PFSK-1 (cell line): ENCODE measurements around the gene MSMP.

Source experiments
- FOXP2 ChIP-seq: optimal IDR thresholded peaks from 2 replicates; pipeline ENCODE3; 2011; ENCODE audit warnings: borderline replicate concordance, control low read depth, inconsistent platforms; ENCODE audit not compliant: insufficient read depth; ENCODE audit errors: extremely low read length, extremely low read depth
- POLR2AphosphoS5 ChIP-seq: IDR thresholded peaks from 2 replicates; pipeline ENCODE4 v1.6.1; 2012; ENCODE audit warnings: low read depth, mild to moderate bottlenecking, control low read depth, low read length, moderate library complexity
- SIN3A ChIP-seq: IDR thresholded peaks from 2 replicates; pipeline ENCODE4 v1.6.1; 2012; ENCODE audit warnings: mild to moderate bottlenecking, low read length, moderate library complexity, borderline replicate concordance; ENCODE audit not compliant: insufficient read depth
- TAF1 ChIP-seq: IDR thresholded peaks from 2 replicates; pipeline ENCODE4 v1.6.1; 2012; ENCODE audit warnings: low read length, control low read depth, borderline replicate concordance; ENCODE audit not compliant: insufficient read depth
- TF ChIP-seq, protein P1 (sequence below), 2 experiments: IDR thresholded peaks; 2 replicates each; pipeline versions ENCODE4 v1.6.1 to v1.8.0; 2011 to 2012; ENCODE audit warnings: low read depth in 2 of 2, low read length in 2 of 2, control low read depth in 1 of 2, inconsistent platforms in 1 of 2, mild to moderate bottlenecking in 1 of 2, moderate library complexity in 1 of 2; ENCODE audit not compliant: insufficient read depth in 1 of 2

DNA sequence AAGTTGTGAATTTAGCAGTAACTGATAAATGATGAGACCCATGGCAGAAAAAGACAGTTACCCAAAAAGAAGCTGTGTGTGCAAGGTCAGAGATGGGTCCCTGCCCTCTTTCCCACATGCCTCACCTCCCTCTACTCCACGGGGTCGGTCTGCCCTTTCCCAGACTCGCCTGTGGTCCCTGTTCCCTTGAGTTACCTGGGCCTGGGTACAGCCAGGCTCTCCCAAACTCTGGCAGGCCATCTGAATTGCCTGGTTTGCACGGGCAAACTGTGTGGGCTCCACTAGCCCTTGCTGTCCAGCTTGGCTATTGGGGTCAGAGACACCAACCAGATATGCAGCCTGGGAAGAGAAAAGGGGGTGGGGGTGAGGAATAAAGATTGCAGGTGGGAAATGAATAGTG lies 45.9 kb downstream of the MSMP start:
- TF ChIP-seq POLR2AphosphoS5 = no peak
- TF ChIP-seq SIN3A = no peak
- no peak for TF ChIP-seq TAF1
- TF ChIP-seq, protein P1, sequence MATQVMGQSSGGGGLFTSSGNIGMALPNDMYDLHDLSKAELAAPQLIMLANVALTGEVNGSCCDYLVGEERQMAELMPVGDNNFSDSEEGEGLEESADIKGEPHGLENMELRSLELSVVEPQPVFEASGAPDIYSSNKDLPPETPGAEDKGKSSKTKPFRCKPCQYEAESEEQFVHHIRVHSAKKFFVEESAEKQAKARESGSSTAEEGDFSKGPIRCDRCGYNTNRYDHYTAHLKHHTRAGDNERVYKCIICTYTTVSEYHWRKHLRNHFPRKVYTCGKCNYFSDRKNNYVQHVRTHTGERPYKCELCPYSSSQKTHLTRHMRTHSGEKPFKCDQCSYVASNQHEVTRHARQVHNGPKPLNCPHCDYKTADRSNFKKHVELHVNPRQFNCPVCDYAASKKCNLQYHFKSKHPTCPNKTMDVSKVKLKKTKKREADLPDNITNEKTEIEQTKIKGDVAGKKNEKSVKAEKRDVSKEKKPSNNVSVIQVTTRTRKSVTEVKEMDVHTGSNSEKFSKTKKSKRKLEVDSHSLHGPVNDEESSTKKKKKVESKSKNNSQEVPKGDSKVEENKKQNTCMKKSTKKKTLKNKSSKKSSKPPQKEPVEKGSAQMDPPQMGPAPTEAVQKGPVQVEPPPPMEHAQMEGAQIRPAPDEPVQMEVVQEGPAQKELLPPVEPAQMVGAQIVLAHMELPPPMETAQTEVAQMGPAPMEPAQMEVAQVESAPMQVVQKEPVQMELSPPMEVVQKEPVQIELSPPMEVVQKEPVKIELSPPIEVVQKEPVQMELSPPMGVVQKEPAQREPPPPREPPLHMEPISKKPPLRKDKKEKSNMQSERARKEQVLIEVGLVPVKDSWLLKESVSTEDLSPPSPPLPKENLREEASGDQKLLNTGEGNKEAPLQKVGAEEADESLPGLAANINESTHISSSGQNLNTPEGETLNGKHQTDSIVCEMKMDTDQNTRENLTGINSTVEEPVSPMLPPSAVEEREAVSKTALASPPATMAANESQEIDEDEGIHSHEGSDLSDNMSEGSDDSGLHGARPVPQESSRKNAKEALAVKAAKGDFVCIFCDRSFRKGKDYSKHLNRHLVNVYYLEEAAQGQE (IDR thresholded peaks at IDR 0.05; ENCODE audit: insufficient read depth in 1 of 2, low read depth in 2 of 2, low read length in 2 of 2) = no peak
- no peak for TF ChIP-seq FOXP2
